Upper lobe of left lung (tissue), 6 donors: ENCODE results near the gene VAV2. TPM values are rescaled to one million over a fixed set of nuclear protein-coding genes. Genes with fewer than 3 reads are reported as not detected.

Experiments
- ATAC-seq, 2 donors: fragments of 200-7000 bp; cut with Tn5 transposase; one replicate each; pipeline ENCODE4 v1.9.1; 2022; ENCODE audit warnings: mild to moderate bottlenecking in 2 of 2, moderate library complexity in 2 of 2; ENCODE audit not compliant: low FRiP score in 2 of 2
- DNase-seq, 2 donors: peaks; one replicate each; pipeline ENCODE4 v3.0.0-alpha.2; 2019 to 2020
- H3K27ac ChIP-seq, 4 donors: fragments of 200-600 bp; sonication (generic); one replicate each; pipeline ENCODE4 v1.5.1; 2016 to 2019
- H3K27me3 ChIP-seq, 4 donors: fragments of 200-600 bp; sonication (generic); one replicate each; pipeline ENCODE4 v1.5.1; 2017 to 2019
- H3K36me3 ChIP-seq, 4 donors: fragments of 200-600 bp; sonication (generic); one replicate each; pipeline ENCODE4 v1.5.1; 2016 to 2019
- H3K4me1 ChIP-seq, 4 donors: fragments of 200-600 bp; sonication (generic); one replicate each; pipeline ENCODE4 v1.5.1; 2018 to 2019
- H3K4me3 ChIP-seq, 4 donors: fragments of 200-600 bp; sonication (generic); one replicate each; pipeline ENCODE4 v1.5.1; 2017 to 2019; ENCODE audit warnings: mild to moderate bottlenecking in 2 of 4, moderate library complexity in 1 of 4
- H3K9me3 ChIP-seq, 4 donors: fragments of 200-600 bp; sonication (generic); one replicate each; pipeline ENCODE4 v1.5.1; 2018 to 2019
- EP300 ChIP-seq, 4 donors: sonication (generic); formaldehyde crosslinking; IDR thresholded peaks; one replicate each; pipeline ENCODE4 v1.5.1; 2017; ENCODE audit warnings: antibody characterized with exemption in 4 of 4, control low read depth in 2 of 4
- POLR2A ChIP-seq, 4 donors: fragments of 450-650 bp; IDR thresholded peaks; one replicate each; pipeline ENCODE4 v1.5.1; 2016 to 2017; ENCODE audit warnings: antibody characterized with exemption in 4 of 4, mild to moderate bottlenecking in 2 of 4
- POLR2AphosphoS5 ChIP-seq, 2 donors: sonication (generic); formaldehyde crosslinking; IDR thresholded peaks; one replicate each; pipeline ENCODE4 v1.5.1; 2017; ENCODE audit warnings: antibody characterized with exemption in 2 of 2
- WGBS, 2 donors: methylation state at CpG; one replicate each; pipeline ENCODE4 v1.1.5; 2017 to 2018; 5-methylcytosine and 5-hydroxymethylcytosine counted together
- total RNA-seq, 6 donors: library from RNA; depleted of rRNA in 4 of 6; stranded (reverse); fragments of >200 nt in 4 of 6; gene quantifications; one replicate each; pipeline versions ENCODE4 v1.1.0 to v1.2.1, GENCODE V29; 2016 to 2021
- TF ChIP-seq, protein P1 (sequence below), 6 experiments: fragments of 450-650 bp in 4 of 6; fragments of 200-600 bp in 2 of 6; sonication (generic) in 2 of 6; IDR thresholded peaks; one replicate each; pipeline ENCODE4 v1.5.1; 2016 to 2019; ENCODE audit warnings: antibody characterized with exemption in 6 of 6
- donor health status: DM: no; HTN: no; CAD: no; lungs with moderate emphysema.
- donor health status: DM: no; HTN: yes; CAD: no; lungs with severe emphysema.

VAV2 gene
- total RNA-seq, 6 donors from 2014 or later = 12.0 to 38.8 (median 22.0) TPM

DNA sequence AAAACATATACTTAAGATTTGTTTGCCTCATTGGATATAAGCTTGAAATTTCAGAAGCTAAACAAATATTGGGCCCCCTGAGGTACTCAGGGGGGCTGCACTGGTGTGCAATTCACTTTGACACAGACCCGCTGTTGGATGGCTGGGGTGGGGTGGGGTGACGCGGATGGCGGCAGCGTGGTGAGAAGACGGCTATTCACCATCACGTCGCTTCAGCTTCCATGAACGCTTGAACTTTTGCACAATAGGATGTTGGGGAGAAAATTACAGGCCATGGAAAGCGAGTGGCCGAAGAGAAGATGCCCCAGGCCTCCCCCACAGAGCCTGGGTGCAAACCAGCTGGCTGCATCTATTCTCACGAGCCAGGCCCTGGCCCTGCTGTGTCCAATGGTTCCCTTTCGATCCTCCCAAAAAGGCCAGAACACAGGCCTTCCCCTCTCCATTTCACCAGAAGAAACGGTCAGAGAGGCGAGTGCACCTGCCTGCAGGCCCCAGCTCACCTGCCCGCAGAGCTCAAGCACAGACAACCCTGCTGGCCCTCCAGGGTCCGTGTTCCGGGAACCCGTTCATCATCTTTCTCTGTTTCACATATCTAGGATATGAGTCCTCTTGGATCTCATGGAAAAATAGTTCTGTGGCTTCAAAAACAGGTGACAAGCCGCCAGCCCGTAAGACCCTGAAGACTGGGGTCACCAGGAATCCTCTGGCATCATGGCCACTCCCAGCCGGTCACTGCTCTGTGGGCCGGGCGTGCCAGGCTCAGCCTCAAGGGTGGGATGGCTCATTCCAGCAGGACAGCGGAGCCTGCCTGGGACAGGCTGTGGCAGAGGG lies 207.2 kb downstream of the VAV2 start:
- no peak overlapping the region for H3K4me3 ChIP-seq
- H3K27ac ChIP-seq = no peak overlapping the region
- H3K36me3 ChIP-seq = peaks cover 0 to 33% (median 12%) of the 10 kb centered on the region in 4 donors
- H3K27me3 ChIP-seq = no peaks in the 10 kb centered on the region
- ATAC-seq (no peak), DNase-seq (peak in 1 of 2 donors; percentile 69)
- 95 to 97% methylated on average over 22 to 25 of the region's 25 CpGs for WGBS, 2 donors
- TF ChIP-seq EP300 (IDR thresholded peaks at IDR 0.05) (no peak), POLR2AphosphoS5 (IDR thresholded peaks at IDR 0.05) (no peak)
- H3K4me1 ChIP-seq = peaks cover 18 to 30% (median 25%) of the 10 kb centered on the region in 4 donors
- H3K9me3 ChIP-seq = no peaks in the 10 kb centered on the region

DNA sequence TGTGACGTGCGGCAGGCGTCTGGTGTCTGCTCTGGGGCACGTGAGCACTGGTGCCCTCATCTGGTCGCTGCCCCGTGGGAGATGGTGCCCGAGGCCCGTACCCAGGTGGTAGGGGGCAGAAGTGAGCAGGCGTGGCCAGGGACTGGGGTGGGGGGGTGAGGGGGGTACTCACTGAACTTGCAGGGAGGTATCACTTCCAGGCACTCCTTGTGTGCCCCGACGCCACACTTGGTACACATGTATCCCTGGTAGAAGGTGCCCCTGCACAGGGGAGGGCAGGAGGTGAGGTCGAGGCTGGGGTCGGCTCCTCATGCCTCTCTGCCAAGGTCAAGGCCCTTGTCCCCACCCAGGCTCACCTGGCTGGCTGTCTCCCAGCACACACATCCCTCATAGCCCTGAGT lies 208.8 kb downstream of the VAV2 start:
- no peak overlapping the region for H3K4me3 ChIP-seq
- ATAC-seq = no peak
- WGBS, 2 donors = 82 to 95% methylated on average over 4 to 13 of the region's 13 CpGs
- peak in 1 of 2 donors; percentile 58 for DNase-seq
- TF ChIP-seq POLR2AphosphoS5 (IDR thresholded peaks at IDR 0.05) (no peak), EP300 (IDR thresholded peaks at IDR 0.05) (no peak), POLR2A (IDR thresholded peaks at IDR 0.05) (no peak)
- TF ChIP-seq, protein P1, sequence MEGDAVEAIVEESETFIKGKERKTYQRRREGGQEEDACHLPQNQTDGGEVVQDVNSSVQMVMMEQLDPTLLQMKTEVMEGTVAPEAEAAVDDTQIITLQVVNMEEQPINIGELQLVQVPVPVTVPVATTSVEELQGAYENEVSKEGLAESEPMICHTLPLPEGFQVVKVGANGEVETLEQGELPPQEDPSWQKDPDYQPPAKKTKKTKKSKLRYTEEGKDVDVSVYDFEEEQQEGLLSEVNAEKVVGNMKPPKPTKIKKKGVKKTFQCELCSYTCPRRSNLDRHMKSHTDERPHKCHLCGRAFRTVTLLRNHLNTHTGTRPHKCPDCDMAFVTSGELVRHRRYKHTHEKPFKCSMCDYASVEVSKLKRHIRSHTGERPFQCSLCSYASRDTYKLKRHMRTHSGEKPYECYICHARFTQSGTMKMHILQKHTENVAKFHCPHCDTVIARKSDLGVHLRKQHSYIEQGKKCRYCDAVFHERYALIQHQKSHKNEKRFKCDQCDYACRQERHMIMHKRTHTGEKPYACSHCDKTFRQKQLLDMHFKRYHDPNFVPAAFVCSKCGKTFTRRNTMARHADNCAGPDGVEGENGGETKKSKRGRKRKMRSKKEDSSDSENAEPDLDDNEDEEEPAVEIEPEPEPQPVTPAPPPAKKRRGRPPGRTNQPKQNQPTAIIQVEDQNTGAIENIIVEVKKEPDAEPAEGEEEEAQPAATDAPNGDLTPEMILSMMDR (IDR thresholded peaks at IDR 0.05) = no peak
- no peaks in the 10 kb centered on the region for H3K9me3 ChIP-seq
- no peak overlapping the region for H3K27ac ChIP-seq
- H3K27me3 ChIP-seq = no peaks in the 10 kb centered on the region
- peaks cover 8 to 14% (median 11%) of the 10 kb centered on the region in 4 donors for H3K4me1 ChIP-seq
- H3K36me3 ChIP-seq = peaks cover 0 to 42% (median 20%) of the 10 kb centered on the region in 4 donors

DNA sequence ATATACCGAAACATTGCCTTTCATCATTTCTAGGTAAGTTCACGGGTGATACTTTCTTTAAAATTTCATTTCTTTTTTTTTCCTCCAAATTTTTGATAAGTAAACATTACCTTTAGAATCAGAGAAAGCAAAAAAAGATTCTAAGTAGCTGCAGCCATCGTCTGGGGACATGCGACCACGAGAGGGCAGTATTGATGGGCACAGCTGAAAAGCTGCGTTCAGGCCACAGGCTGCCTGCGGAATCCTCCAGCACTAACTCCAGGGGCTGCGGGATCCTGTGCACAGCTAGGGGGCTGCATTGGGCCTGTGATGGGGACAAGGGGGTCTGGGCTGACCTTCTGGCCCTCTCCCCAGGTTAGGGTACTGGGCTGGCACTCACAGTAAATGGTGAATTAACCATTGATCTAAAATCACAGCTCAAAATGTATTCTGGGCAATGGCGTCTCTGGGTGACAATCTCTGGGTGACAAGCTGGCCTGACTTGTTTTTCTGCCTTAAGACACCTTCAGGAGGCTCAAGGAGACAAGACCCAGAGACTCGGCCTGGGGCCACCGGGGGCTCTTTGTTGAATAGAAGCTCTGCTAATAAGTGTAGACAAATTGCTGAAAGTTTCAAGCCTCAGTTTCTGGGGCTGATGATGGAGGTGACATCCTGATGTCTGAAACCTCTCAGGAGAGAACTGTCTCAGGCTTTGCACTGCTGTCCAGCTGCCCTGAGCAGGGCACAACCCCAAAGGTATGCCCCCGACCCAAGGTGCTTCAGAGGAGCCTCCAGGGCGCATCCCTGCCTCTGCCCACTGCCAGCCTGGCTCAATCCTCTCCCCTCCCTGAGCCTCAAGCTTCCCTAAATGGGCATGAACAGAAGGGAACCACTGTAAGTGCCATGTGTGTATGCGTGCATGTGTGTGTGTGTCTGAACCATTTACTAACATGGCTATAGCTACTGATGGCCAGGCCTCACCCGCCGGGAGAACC lies 209.7 kb downstream of the VAV2 start:
- Histone ChIP-seq H3K27me3 (no peaks in the 10 kb centered on the region), H3K4me3 (no peak overlapping the region), H3K4me1 (peaks cover 2 to 5% (median 4%) of the 10 kb centered on the region in 4 donors), H3K9me3 (no peaks in the 10 kb centered on the region), H3K36me3 (peaks cover 0 to 51% (median 23%) of the 10 kb centered on the region in 4 donors), H3K27ac (no peak overlapping the region)
- TF ChIP-seq, protein P1 (IDR thresholded peaks at IDR 0.05) = peak; percentile 41 to 76 (median 58)
- no peak for TF ChIP-seq EP300 (IDR thresholded peaks at IDR 0.05)
- DNase-seq (peak; percentile 21 to 63), ATAC-seq (peak in 1 of 2 donors; percentile 53)
- 30 to 53% methylated on average over 9 to 16 of the region's 16 CpGs for WGBS, 2 donors

DNA sequence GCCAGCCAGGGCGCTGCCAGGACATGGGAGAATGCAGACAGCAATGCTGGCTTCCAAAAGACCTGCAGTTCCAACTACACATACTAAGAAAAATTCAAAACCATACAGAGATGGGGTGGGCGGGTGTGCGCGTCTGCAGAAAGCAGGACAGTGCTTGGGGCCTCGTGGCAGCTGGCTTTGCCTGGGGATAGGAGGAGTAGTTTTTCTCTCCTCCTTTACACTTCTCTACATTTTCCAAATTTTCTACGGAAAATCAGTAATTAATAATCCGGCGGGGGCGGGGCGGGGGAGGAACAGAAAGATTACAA lies 210.3 kb downstream of the VAV2 start:
- DNase-seq (peak in 1 of 2 donors; percentile 29), ATAC-seq (no peak)
- Histone ChIP-seq H3K4me1 (no peaks in the 10 kb centered on the region), H3K4me3 (no peak overlapping the region), H3K36me3 (peaks cover 0 to 55% (median 26%) of the 10 kb centered on the region in 4 donors), H3K27me3 (no peaks in the 10 kb centered on the region), H3K9me3 (no peaks in the 10 kb centered on the region), H3K27ac (no peak overlapping the region)
- TF ChIP-seq POLR2AphosphoS5 (IDR thresholded peaks at IDR 0.05) = no peak
- TF ChIP-seq POLR2A (IDR thresholded peaks at IDR 0.05) = no peak
- no peak for TF ChIP-seq EP300 (IDR thresholded peaks at IDR 0.05)
- WGBS, 2 donors = 81 to 93% methylated on average over 10 of the region's 10 CpGs

DNA sequence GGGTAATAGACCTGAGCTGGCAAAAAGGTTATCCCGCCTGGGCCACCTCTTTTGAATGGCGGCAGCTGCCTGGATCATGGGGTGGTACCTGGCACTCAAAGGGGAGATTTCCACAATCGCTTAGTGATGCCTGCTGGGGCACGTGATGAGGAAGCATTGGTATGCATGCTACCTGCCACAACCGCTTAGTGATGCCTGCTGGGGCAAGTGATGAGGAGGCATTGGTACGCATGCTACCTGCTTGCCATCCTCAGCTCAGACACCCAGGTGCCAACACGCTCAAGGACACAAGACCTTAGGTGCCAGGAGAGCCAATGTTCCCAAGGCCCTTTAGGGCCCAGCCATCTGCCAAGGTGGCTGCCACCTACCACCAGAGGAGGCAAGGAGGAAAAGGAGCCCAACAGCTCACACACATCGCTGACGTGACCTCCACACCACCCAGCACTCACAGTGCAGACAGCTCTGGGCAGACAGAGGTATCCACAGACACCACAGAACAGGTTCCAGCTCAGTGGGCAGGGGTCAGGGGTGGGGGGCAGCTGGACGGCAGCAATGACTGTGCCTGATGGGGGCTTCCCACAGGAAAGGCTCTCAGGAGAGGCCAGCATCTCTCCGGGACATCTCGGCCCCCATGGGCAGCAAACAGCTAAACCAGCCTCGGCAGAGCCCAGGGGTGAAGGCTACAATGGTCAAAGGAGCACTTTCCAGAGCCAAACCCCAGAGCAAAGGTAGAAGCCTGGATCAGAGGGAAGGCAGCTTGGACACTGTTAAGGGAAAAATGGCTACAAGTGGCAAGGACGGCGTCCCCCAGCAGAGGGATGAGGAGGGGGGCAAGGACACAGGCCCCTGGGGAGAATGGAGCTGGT lies 210.9 kb downstream of the VAV2 start:
- DNase-seq = peak in 1 of 2 donors; percentile 41
- H3K27me3 ChIP-seq = no peaks in the 10 kb centered on the region
- 92 to 97% methylated on average over 14 to 15 of the region's 15 CpGs for WGBS, 2 donors
- ATAC-seq = no peak
- no peak for TF ChIP-seq POLR2A (IDR thresholded peaks at IDR 0.05)
- TF ChIP-seq, protein P1 (IDR thresholded peaks at IDR 0.05) = no peak
- no peak for TF ChIP-seq EP300 (IDR thresholded peaks at IDR 0.05)
- no peak for TF ChIP-seq POLR2AphosphoS5 (IDR thresholded peaks at IDR 0.05)
- H3K36me3 ChIP-seq = peaks cover 0 to 58% (median 30%) of the 10 kb centered on the region in 4 donors
- no peaks in the 10 kb centered on the region for H3K4me1 ChIP-seq
- no peaks in the 10 kb centered on the region for H3K9me3 ChIP-seq
- no peak overlapping the region for H3K4me3 ChIP-seq
- no peak overlapping the region for H3K27ac ChIP-seq
